ENCODE data around the gene PAK6.

DNA sequence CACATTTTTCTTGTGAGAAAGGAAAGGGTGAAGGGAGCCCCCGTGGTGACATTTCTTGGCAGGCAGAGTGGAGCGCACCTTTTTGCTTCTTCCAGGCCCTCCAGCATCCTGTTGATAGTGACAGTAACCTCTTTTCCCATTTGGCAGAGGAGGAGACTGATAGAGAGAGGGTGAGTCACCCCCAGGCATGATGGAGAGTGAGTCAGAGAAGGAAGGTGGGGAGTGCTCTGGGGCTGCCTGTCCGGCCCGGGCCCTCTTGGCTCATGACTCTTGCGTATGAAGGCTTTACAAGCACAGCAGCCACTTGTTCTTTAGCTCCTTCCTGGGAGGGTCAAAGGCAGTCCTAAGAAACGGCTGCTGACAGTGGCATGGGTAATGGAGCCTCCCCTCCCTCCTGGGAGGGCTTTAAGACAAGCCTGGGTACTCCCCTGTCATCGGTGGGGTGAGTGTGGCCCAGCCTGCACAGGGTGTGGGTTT is 28.0 kb downstream of the PAK6 start:
- TF ChIP-seq, protein P1, sequence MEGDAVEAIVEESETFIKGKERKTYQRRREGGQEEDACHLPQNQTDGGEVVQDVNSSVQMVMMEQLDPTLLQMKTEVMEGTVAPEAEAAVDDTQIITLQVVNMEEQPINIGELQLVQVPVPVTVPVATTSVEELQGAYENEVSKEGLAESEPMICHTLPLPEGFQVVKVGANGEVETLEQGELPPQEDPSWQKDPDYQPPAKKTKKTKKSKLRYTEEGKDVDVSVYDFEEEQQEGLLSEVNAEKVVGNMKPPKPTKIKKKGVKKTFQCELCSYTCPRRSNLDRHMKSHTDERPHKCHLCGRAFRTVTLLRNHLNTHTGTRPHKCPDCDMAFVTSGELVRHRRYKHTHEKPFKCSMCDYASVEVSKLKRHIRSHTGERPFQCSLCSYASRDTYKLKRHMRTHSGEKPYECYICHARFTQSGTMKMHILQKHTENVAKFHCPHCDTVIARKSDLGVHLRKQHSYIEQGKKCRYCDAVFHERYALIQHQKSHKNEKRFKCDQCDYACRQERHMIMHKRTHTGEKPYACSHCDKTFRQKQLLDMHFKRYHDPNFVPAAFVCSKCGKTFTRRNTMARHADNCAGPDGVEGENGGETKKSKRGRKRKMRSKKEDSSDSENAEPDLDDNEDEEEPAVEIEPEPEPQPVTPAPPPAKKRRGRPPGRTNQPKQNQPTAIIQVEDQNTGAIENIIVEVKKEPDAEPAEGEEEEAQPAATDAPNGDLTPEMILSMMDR (IDR thresholded peaks at IDR 0.05), result no peak
- no peak for TF ChIP-seq POLR2A (IDR thresholded peaks at IDR 0.05)

All from heart left ventricle (tissue), 13 donors.